PC-9 (cell line): ENCODE measurements around the gene SLC44A5. TPM values are rescaled to one million over a fixed set of nuclear protein-coding genes. Genes with fewer than 3 reads are reported as not detected.

Experiments
- BruUV-seq: library from RNA; stranded (reverse); fragments of 400-500 nt; replicated peaks from 2 replicates; lab custom pipeline; 2021; lab: Mats Ljungman, UMichigan
- CTCF ChIA-PET: fragments of 300-600 bp; sonication (Branson Sonifier 250); formaldehyde crosslinking; loops from one replicate; lab custom pipeline; 2022; ENCODE audit warnings: antibody characterized with exemption; lab: Charles Lee
- POLR2A ChIA-PET: fragments of 300-600 bp; sonication (Branson Sonifier 250); formaldehyde crosslinking; loops from one replicate; lab custom pipeline; 2022; ENCODE audit warnings: antibody characterized with exemption; ENCODE audit not compliant: unreplicated experiment; lab: Charles Lee
- DNase-seq, 2 experiments: peaks; one replicate each; pipeline versions ENCODE4 v3.0.0 to v3.0.0-alpha.2; 2015 to 2022; ENCODE audit warnings: mixed read lengths in 1 of 2
- H2AFZ ChIP-seq: fragments of 200-600 bp; sonication (generic); 2 replicates; pipeline ENCODE4 v1.8.1; 2017; ENCODE audit warnings: antibody characterized with exemption
- H3F3A ChIP-seq: fragments of 200-600 bp; sonication (generic); 2 replicates; pipeline ENCODE4 v1.8.1; 2017; ENCODE audit warnings: antibody characterized with exemption, mild to moderate bottlenecking, low read depth; ENCODE audit not compliant: insufficient read depth
- H3K27ac ChIP-seq: fragments of 200-600 bp; sonication (generic); 2 replicates; pipeline ENCODE4 v1.6.1; 2016; ENCODE audit warnings: mixed run types
- H3K27me3 ChIP-seq: fragments of 200-600 bp; sonication (generic); 2 replicates; pipeline ENCODE4 v1.6.1; 2016; ENCODE audit warnings: low read depth, mixed run types; ENCODE audit not compliant: insufficient read depth
- H3K36me3 ChIP-seq: fragments of 200-600 bp; sonication (generic); 2 replicates; pipeline ENCODE4 v1.6.1; 2016; ENCODE audit warnings: low read depth, mixed run types
- H3K4me1 ChIP-seq: fragments of 200-600 bp; sonication (generic); replicated peaks from 2 replicates; pipeline ENCODE4 v1.6.1; 2016; ENCODE audit warnings: mixed run types; ENCODE audit not compliant: insufficient read depth
- H3K4me2 ChIP-seq: fragments of 200-600 bp; sonication (generic); 2 replicates; pipeline ENCODE4 v1.6.1; 2017; ENCODE audit warnings: mixed run types
- H3K4me3 ChIP-seq: fragments of 200-600 bp; sonication (generic); 2 replicates; pipeline ENCODE4 v1.6.1; 2016; ENCODE audit warnings: mixed run types
- H3K79me2 ChIP-seq: fragments of 200-600 bp; sonication (generic); 2 replicates; pipeline ENCODE4 v1.6.1; 2017; ENCODE audit warnings: low read depth, mixed run types
- H3K9me2 ChIP-seq: fragments of 200-600 bp; sonication (generic); 2 replicates; pipeline ENCODE4 v1.8.1; 2017; ENCODE audit warnings: mild to moderate bottlenecking; ENCODE audit not compliant: insufficient read depth
- H3K9me3 ChIP-seq: fragments of 200-600 bp; sonication (generic); 2 replicates; pipeline ENCODE4 v1.8.1; 2016; ENCODE audit warnings: low read depth; ENCODE audit not compliant: insufficient read depth
- H4K20me1 ChIP-seq: fragments of 200-600 bp; sonication (generic); 2 replicates; pipeline ENCODE4 v1.8.1; 2017; ENCODE audit not compliant: insufficient read depth
- CTCF ChIP-seq: fragments of 200-600 bp; sonication (generic); conservative IDR thresholded peaks from 2 replicates; pipeline ENCODE4 v1.6.1; 2017; ENCODE audit warnings: mixed run types, antibody characterized with exemption, mild to moderate bottlenecking, moderate library complexity
- EZH2 ChIP-seq: fragments of 200-600 bp; sonication (generic); IDR thresholded peaks from 2 replicates; pipeline ENCODE4 v1.8.0; 2017; ENCODE audit warnings: antibody characterized with exemption, low read depth
- intact Hi-C: fragments of 100-400 bp; cut with micrococcal nuclease; formaldehyde crosslinking; loops from one replicate; pipeline ENCODE4 v1.10.0; 2022; ENCODE audit not compliant: unreplicated experiment
- total RNA-seq: library from RNA; stranded (reverse); gene quantifications from 2 replicates; pipeline ENCODE4 v1.2.3, GENCODE V29; 2021

SLC44A5 gene
- total RNA-seq, 1 experiment from 2014 or later = 0.09 TPM

- Histone ChIP-seq H2AFZ (no peak overlapping the region), H4K20me1 (no peaks in the 10 kb centered on the region), H3K4me2 (no peak overlapping the region), H3K27ac (no peak overlapping the region), H3K4me1 (no peaks in the 10 kb centered on the region), H3K27me3 (no peaks in the 10 kb centered on the region), H3K36me3 (no peaks in the 10 kb centered on the region), H3K79me2 (no peaks in the 10 kb centered on the region), H3K9me3 (no peaks in the 10 kb centered on the region), H3F3A (no peaks in the 10 kb centered on the region), H3K4me3 (no peak overlapping the region), H3K9me2 (no peaks in the 10 kb centered on the region)
- BruUV-seq = no TSS peak
- CTCF ChIA-PET = no interaction called here
- TF ChIP-seq CTCF = no peak
- no peak for TF ChIP-seq EZH2
- POLR2A ChIA-PET = no interaction called here
- no peak for DNase-seq
- intact Hi-C loops = no loop called here
Measured at GRCh38 chr1:75353051-75353450, 257.9 kb downstream of the SLC44A5 start.

DNA sequence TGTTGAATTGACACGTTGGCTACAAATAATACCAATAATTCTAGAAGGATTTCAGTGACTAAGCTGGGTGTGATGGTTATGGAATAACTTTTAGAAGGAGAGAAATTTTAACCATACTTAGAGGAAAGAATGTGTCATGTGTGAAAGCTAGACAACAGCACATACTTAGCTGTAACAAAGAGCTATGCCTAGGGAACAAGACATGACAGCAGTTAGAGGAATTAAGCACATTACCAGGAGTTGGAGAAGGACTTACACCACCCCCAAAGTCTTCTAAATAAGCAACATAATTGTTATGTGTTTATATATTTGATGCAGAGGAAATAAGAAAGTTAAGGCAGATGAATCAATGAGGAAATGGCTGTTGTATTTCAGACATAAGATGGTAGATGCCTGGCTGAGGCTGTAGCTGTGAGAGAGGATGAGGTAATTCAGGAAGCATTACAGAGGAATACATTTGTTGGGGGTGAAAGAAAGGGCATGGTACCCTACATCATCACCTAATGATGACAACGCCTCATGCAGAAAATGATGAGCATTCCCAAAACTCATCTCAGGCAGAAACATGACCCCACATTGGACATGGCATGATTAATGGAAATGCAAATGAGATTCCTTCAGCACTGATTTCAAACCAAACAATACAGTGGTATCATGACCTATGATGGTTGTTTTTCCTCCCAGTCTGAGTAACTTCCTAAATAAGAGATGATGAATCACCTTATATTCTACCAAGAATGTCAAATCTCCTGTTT is 265.2 kb downstream of the SLC44A5 start:
- H3K4me2 ChIP-seq = no peak overlapping the region
- no peaks in the 10 kb centered on the region for H4K20me1 ChIP-seq
- BruUV-seq = no TSS peak

GRCh38 chr1:75342786-75343185 is 268.1 kb downstream of the SLC44A5 start:
- no peak overlapping the region for H2AFZ ChIP-seq
- H3K4me2 ChIP-seq = no peak overlapping the region
- no peaks in the 10 kb centered on the region for H3K4me1 ChIP-seq
- TF ChIP-seq EZH2 = no peak
- no peak for TF ChIP-seq CTCF
- no peaks in the 10 kb centered on the region for H3K36me3 ChIP-seq
- no peaks in the 10 kb centered on the region for H4K20me1 ChIP-seq
- BruUV-seq = no TSS peak
- H3K9me3 ChIP-seq = no peaks in the 10 kb centered on the region
- H3K79me2 ChIP-seq = no peaks in the 10 kb centered on the region
- DNase-seq = no peak
- intact Hi-C loops = no loop called here
- CTCF ChIA-PET = no interaction called here
- H3K27ac ChIP-seq = no peak overlapping the region
- no peak overlapping the region for H3K4me3 ChIP-seq
- POLR2A ChIA-PET = no interaction called here
- H3F3A ChIP-seq = no peaks in the 10 kb centered on the region
- H3K9me2 ChIP-seq = no peaks in the 10 kb centered on the region
- H3K27me3 ChIP-seq = no peaks in the 10 kb centered on the region

More for the DNA sequence above, 265.2 kb downstream of the SLC44A5 start:
- ChIA-PET POLR2A (no interaction called here), CTCF (no interaction called here)
- intact Hi-C loops = no loop called here
- no peaks in the 10 kb centered on the region for H3K36me3 ChIP-seq
- no peaks in the 10 kb centered on the region for H3F3A ChIP-seq
- H3K27ac ChIP-seq = no peak overlapping the region
- no peaks in the 10 kb centered on the region for H3K4me1 ChIP-seq
- H3K9me3 ChIP-seq = no peaks in the 10 kb centered on the region
- H3K9me2 ChIP-seq = no peaks in the 10 kb centered on the region
- H2AFZ ChIP-seq = no peak overlapping the region
- H3K27me3 ChIP-seq = no peaks in the 10 kb centered on the region
- no peaks in the 10 kb centered on the region for H3K79me2 ChIP-seq
- TF ChIP-seq CTCF (no peak), EZH2 (no peak)
- H3K4me3 ChIP-seq = no peak overlapping the region
- no peak for DNase-seq
